GM23338 (cell line): ENCODE results near the gene PDSS2. TPM values are rescaled to one million over a fixed set of nuclear protein-coding genes. Genes with fewer than 3 reads are reported as not detected.

Experiments
- ATAC-seq: fragments of 200-7000 bp; cut with Tn5 transposase; 3 replicates; pipeline ENCODE4 v1.9.1; 2020
- DNase-seq: peaks from one replicate; pipeline ENCODE4 v3.0.0-alpha.2; 2015; ENCODE audit warnings: low spot score
- H2AFZ ChIP-seq: fragments of 200-600 bp; sonication (generic); 2 replicates; pipeline ENCODE4 v1.8.0; 2016; ENCODE audit warnings: antibody characterized with exemption, mild to moderate bottlenecking, moderate library complexity
- H3F3A ChIP-seq: fragments of 200-600 bp; sonication (generic); replicated peaks from 2 replicates; pipeline ENCODE4 v1.8.0; 2017; ENCODE audit warnings: antibody characterized with exemption, mixed run types, low read depth
- H3K27ac ChIP-seq: fragments of 200-600 bp; sonication (generic); 2 replicates; pipeline ENCODE4 v1.6.1; 2016; ENCODE audit warnings: low read depth
- H3K27me3 ChIP-seq: fragments of 200-600 bp; sonication (generic); 2 replicates; pipeline ENCODE4 v1.8.0; 2016; ENCODE audit warnings: mild to moderate bottlenecking, mixed run types, moderate library complexity; ENCODE audit not compliant: insufficient read depth
- H3K36me3 ChIP-seq: fragments of 200-600 bp; sonication (generic); 2 replicates; pipeline ENCODE4 v1.8.0; 2016; ENCODE audit warnings: mild to moderate bottlenecking; ENCODE audit not compliant: insufficient read depth
- H3K4me1 ChIP-seq: fragments of 200-600 bp; sonication (generic); 2 replicates; pipeline ENCODE4 v1.8.0; 2016; ENCODE audit warnings: mild to moderate bottlenecking, moderate library complexity; ENCODE audit not compliant: insufficient read depth
- H3K4me2 ChIP-seq: fragments of 200-600 bp; sonication (generic); 2 replicates; pipeline ENCODE4 v1.7.1; 2017; ENCODE audit warnings: mixed run types
- H3K4me3 ChIP-seq: fragments of 200-600 bp; sonication (generic); 2 replicates; pipeline ENCODE4 v1.6.1; 2016; ENCODE audit warnings: mixed run types
- H3K79me2 ChIP-seq: fragments of 200-600 bp; sonication (generic); replicated peaks from 2 replicates; pipeline ENCODE4 v1.8.0; 2017; ENCODE audit warnings: mild to moderate bottlenecking; ENCODE audit not compliant: insufficient read depth
- H3K9me2 ChIP-seq: fragments of 200-600 bp; sonication (generic); 2 replicates; pipeline ENCODE4 v1.8.0; 2017; ENCODE audit not compliant: insufficient read depth
- H4K20me1 ChIP-seq: fragments of 200-600 bp; sonication (generic); replicated peaks from 2 replicates; pipeline ENCODE4 v1.8.0; 2017; ENCODE audit warnings: mild to moderate bottlenecking; ENCODE audit not compliant: insufficient read depth
- H3K27ac Mint-ChIP-seq: 2 replicates; pipeline ENCODE4 v1.8.0; 2020; ENCODE audit warnings: inconsistent platforms, mild to moderate bottlenecking, moderate library complexity, mixed read lengths
- H3K27me3 Mint-ChIP-seq: 3 replicates; pipeline ENCODE4 v1.8.0; 2022; ENCODE audit warnings: low read depth, mild to moderate bottlenecking, moderate library complexity, mixed read lengths, inconsistent platforms; ENCODE audit not compliant: insufficient read depth, poor library complexity
- H3K36me3 Mint-ChIP-seq: 3 replicates; pipeline ENCODE4 v1.8.0; 2021; ENCODE audit warnings: low read depth, mild to moderate bottlenecking, inconsistent platforms, moderate library complexity, mixed read lengths
- H3K4me1 Mint-ChIP-seq: 3 replicates; pipeline ENCODE4 v1.8.0; 2020; ENCODE audit warnings: mild to moderate bottlenecking, inconsistent platforms, mixed read lengths
- H3K4me3 Mint-ChIP-seq: 3 replicates; pipeline ENCODE4 v1.8.0; 2021; ENCODE audit warnings: moderate library complexity, mild to moderate bottlenecking, inconsistent platforms, mixed read lengths
- H3K9me3 Mint-ChIP-seq: 3 replicates; pipeline ENCODE4 v1.8.0; 2020; ENCODE audit warnings: moderate library complexity, mild to moderate bottlenecking, inconsistent platforms, mixed read lengths
- CREB1 ChIP-seq: fragments of 250-450 bp; sonication (Bioruptor Pico); IDR thresholded peaks from 2 replicates; pipeline ENCODE4 v1.5.0; 2020; ENCODE audit warnings: low read depth, mild to moderate bottlenecking, moderate library complexity
- EZH2 ChIP-seq: fragments of 200-600 bp; sonication (generic); IDR thresholded peaks from one replicate; pipeline ENCODE4 v1.8.0; 2017; ENCODE audit warnings: antibody characterized with exemption, mild to moderate bottlenecking, low read depth; ENCODE audit not compliant: unreplicated experiment
- JUNB ChIP-seq: IDR thresholded peaks from one replicate; pipeline ENCODE4 v1.6.1; 2016; ENCODE audit warnings: antibody characterized with exemption; ENCODE audit not compliant: unreplicated experiment
- NANOG ChIP-seq: IDR thresholded peaks from 2 replicates; pipeline ENCODE4 v1.6.1; 2016; ENCODE audit warnings: antibody characterized with exemption, borderline replicate concordance
- STAT1 ChIP-seq: IDR thresholded peaks from one replicate; pipeline ENCODE4 v1.6.1; 2016; ENCODE audit warnings: antibody characterized with exemption; ENCODE audit not compliant: unreplicated experiment
- ZNF114 ChIP-seq: fragments of 250-450 bp; sonication (Bioruptor Pico); IDR thresholded peaks from 2 replicates; pipeline ENCODE4 v1.5.0; 2020; ENCODE audit warnings: mild to moderate bottlenecking, moderate library complexity
- ZNF331 ChIP-seq: fragments of 250-450 bp; sonication (Bioruptor Pico); IDR thresholded peaks from 2 replicates; pipeline ENCODE4 v1.5.0; 2020; ENCODE audit warnings: low read depth, mild to moderate bottlenecking, moderate library complexity
- polyA plus RNA-seq: library from polyadenylated mRNA; unstranded; fragments of >200 nt; fragmentation: Nextera tagmentation; extraction: Ambion mirVana; gene quantifications from 2 replicates; pipeline ENCODE4 v1.2.1, GENCODE V29; 2016
- total RNA-seq: library from RNA; depleted of rRNA; stranded (reverse); fragments of >200 nt; shearing (Covaris generic); gene quantifications from 2 replicates; pipeline ENCODE4 v1.2.3, GENCODE V29; 2014
- TF ChIP-seq, protein P1 (sequence below): IDR thresholded peaks from 2 replicates; pipeline ENCODE4 v1.6.1; 2016; ENCODE audit warnings: antibody characterized with exemption
- TF ChIP-seq, protein P2 (sequence below): IDR thresholded peaks from one replicate; pipeline ENCODE4 v1.6.1; 2018; ENCODE audit warnings: antibody characterized with exemption; ENCODE audit not compliant: unreplicated experiment
- TF ChIP-seq, protein P3 (sequence below), 2 experiments: fragments of 200-600 bp in 1 of 2; sonication (generic) in 1 of 2; conservative IDR thresholded peaks; 2 replicates each; pipeline versions ENCODE4 v1.5.1 to v1.6.1; 2016 to 2017; ENCODE audit warnings: antibody characterized with exemption in 2 of 2, low read depth in 2 of 2, mild to moderate bottlenecking in 2 of 2, moderate library complexity in 1 of 2

PDSS2 gene
- total and polyA plus RNA-seq, 2 experiments from 2014 or later: 7.3 to 16.7 TPM

DNA sequence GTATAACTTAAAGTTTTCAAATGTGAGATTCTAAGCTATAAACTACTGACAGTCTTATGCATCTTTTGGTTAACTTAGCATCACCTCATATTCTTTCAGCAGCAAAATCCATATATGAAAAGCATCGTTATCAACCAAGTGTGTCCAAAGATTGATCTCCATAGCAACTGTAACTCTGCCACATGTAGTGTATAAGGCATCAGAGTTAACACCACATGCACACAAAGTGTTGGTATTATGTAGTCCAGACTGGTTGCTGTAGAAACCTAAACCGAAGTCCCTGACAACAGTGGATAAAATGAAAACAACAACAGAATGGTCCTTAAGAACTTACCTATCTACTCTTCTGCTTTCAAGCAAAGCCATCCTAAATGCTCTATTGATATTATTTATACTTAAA lies 39.6 kb downstream of the PDSS2 start (continued):
- TF ChIP-seq ZNF114 (no peak), STAT1 (no peak), NANOG (no peak), CREB1 (CRISPR knock-in tag) (no peak), ZNF331 (CRISPR knock-in tag) (no peak), EZH2 (no peak), JUNB (no peak)
- TF ChIP-seq, protein P1, sequence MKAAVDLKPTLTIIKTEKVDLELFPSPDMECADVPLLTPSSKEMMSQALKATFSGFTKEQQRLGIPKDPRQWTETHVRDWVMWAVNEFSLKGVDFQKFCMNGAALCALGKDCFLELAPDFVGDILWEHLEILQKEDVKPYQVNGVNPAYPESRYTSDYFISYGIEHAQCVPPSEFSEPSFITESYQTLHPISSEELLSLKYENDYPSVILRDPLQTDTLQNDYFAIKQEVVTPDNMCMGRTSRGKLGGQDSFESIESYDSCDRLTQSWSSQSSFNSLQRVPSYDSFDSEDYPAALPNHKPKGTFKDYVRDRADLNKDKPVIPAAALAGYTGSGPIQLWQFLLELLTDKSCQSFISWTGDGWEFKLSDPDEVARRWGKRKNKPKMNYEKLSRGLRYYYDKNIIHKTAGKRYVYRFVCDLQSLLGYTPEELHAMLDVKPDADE: no peak
- TF ChIP-seq, protein P2, sequence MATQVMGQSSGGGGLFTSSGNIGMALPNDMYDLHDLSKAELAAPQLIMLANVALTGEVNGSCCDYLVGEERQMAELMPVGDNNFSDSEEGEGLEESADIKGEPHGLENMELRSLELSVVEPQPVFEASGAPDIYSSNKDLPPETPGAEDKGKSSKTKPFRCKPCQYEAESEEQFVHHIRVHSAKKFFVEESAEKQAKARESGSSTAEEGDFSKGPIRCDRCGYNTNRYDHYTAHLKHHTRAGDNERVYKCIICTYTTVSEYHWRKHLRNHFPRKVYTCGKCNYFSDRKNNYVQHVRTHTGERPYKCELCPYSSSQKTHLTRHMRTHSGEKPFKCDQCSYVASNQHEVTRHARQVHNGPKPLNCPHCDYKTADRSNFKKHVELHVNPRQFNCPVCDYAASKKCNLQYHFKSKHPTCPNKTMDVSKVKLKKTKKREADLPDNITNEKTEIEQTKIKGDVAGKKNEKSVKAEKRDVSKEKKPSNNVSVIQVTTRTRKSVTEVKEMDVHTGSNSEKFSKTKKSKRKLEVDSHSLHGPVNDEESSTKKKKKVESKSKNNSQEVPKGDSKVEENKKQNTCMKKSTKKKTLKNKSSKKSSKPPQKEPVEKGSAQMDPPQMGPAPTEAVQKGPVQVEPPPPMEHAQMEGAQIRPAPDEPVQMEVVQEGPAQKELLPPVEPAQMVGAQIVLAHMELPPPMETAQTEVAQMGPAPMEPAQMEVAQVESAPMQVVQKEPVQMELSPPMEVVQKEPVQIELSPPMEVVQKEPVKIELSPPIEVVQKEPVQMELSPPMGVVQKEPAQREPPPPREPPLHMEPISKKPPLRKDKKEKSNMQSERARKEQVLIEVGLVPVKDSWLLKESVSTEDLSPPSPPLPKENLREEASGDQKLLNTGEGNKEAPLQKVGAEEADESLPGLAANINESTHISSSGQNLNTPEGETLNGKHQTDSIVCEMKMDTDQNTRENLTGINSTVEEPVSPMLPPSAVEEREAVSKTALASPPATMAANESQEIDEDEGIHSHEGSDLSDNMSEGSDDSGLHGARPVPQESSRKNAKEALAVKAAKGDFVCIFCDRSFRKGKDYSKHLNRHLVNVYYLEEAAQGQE: no peak
- TF ChIP-seq, protein P3, sequence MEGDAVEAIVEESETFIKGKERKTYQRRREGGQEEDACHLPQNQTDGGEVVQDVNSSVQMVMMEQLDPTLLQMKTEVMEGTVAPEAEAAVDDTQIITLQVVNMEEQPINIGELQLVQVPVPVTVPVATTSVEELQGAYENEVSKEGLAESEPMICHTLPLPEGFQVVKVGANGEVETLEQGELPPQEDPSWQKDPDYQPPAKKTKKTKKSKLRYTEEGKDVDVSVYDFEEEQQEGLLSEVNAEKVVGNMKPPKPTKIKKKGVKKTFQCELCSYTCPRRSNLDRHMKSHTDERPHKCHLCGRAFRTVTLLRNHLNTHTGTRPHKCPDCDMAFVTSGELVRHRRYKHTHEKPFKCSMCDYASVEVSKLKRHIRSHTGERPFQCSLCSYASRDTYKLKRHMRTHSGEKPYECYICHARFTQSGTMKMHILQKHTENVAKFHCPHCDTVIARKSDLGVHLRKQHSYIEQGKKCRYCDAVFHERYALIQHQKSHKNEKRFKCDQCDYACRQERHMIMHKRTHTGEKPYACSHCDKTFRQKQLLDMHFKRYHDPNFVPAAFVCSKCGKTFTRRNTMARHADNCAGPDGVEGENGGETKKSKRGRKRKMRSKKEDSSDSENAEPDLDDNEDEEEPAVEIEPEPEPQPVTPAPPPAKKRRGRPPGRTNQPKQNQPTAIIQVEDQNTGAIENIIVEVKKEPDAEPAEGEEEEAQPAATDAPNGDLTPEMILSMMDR (conservative IDR thresholded peaks at IDR 0.05; ENCODE audit: low read depth in 2 of 2): no peak

DNA sequence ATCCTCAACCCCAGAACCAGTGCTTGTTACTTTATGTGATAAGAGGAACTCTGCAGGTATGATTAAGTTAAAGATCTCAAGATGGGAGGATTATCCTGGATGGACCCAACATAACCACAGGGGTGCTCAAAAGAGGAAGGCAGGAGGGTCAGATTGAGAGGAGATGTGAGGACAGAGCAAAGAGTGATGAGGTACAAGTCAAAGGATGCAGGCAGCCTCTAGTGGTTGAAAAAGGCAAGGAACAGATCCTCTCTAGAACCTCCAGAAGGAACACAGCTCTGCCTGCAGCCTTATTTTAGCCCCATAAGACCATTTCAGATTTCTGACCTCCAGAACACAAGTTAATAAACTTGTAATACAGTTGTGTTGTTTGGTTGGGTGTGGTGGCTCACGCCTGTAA lies 41.2 kb downstream of the PDSS2 start:
- Mint-ChIP-seq H3K4me3 (no peak overlapping the region), H3K9me3 (no peaks in the 10 kb centered on the region)
- no peak for TF ChIP-seq CREB1 (CRISPR knock-in tag)
- TF ChIP-seq, protein P3 (conservative IDR thresholded peaks at IDR 0.05; ENCODE audit: low read depth in 2 of 2): peak; percentile 61 to 78

More for the DNA sequence above, 41.2 kb downstream of the PDSS2 start:
- no peak overlapping the region for H3K4me3 ChIP-seq
- H2AFZ ChIP-seq: no peak overlapping the region
- no peak overlapping the region for H3K27ac ChIP-seq
- peak; percentile 90 for ATAC-seq
- H3K36me3 Mint-ChIP-seq: no peaks in the 10 kb centered on the region
- H3K27me3 Mint-ChIP-seq: peaks cover 4% of the 10 kb centered on the region
- no peak overlapping the region for H3K4me2 ChIP-seq
- H3K4me1 Mint-ChIP-seq: peaks cover 42% of the 10 kb centered on the region
- no peaks in the 10 kb centered on the region for H3F3A ChIP-seq
- peaks cover 59% of the 10 kb centered on the region for H3K79me2 ChIP-seq
- H3K27me3 ChIP-seq: no peaks in the 10 kb centered on the region
- H3K27ac Mint-ChIP-seq: no peak overlapping the region
- peaks cover 35% of the 10 kb centered on the region for H3K4me1 ChIP-seq
- DNase-seq: peak; percentile 77
- H4K20me1 ChIP-seq: peaks cover 7% of the 10 kb centered on the region; the same call in 1 of the 2 replicates
- no peaks in the 10 kb centered on the region for H3K36me3 ChIP-seq
- H3K9me2 ChIP-seq: no peaks in the 10 kb centered on the region
